Measurements from ENCODE around the gene CNIH3. TPM values are rescaled to one million over a fixed set of nuclear protein-coding genes. Genes with fewer than 3 reads are reported as not detected.

The CNIH3 gene
- total RNA-seq, 1 experiment from 2014 or later: 1.8 TPM

DNA sequence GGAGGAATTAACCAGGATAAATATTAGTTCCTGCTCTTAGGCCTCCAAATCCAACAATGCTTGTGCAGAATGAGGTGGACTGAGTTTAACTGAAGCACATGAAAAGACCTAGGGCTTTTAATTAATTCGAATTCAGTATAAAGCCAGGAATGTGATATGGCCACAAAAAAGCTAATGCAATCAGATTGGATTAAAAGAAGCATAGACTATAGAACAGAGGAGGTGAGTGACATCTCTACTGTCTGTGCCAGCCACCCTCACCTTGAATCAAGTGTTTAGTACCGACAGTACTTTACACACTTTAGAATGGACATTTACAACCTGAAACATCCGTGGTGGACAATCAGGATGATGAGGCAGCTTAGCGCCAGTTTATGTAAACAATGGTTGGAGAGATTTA lies 62.1 kb downstream of the CNIH3 start:
- Histone ChIP-seq H3K27me3 (ENCODE audit: insufficient read depth, low read length) (0 out of 2 replicates have a peak, but pooled peaks cover 2% of the 10 kb centered on the region), H3K27ac (ENCODE audit: low read depth, low read length) (no peak overlapping the region), H3K9me3 (ENCODE audit: control insufficient read depth in 1 of 2, insufficient read depth in 1 of 2, low read depth in 1 of 2, low read length in 2 of 2) (no peaks in the 10 kb centered on the region), H3K79me2 (ENCODE audit: insufficient read depth, low read length) (no peaks in the 10 kb centered on the region), H3K36me3 (ENCODE audit: control insufficient read depth in 1 of 2, insufficient read depth in 2 of 2, low read length in 2 of 2) (no peaks in the 10 kb centered on the region), H3K4me3 (replicated peaks in 1 of 2; ENCODE audit: low read depth in 1 of 2, low read length in 2 of 2) (no peak overlapping the region), H4K20me1 (ENCODE audit: insufficient read depth) (no peaks in the 10 kb centered on the region), H3K9me2 (ENCODE audit: insufficient read depth) (no peaks in the 10 kb centered on the region), H2AFZ (ENCODE audit: low read depth, low read length, poor library complexity, severe bottlenecking) (no peak overlapping the region), H3K4me2 (ENCODE audit: low read length) (no peak overlapping the region), H3K4me1 (ENCODE audit: control insufficient read depth in 1 of 2, insufficient read depth in 2 of 2, low read length in 2 of 2) (no peaks in the 10 kb centered on the region), H3K9ac (ENCODE audit: low read length) (no peak overlapping the region)
- DNase-seq (ENCODE audit: low read depth, low spot score) (no peak), ATAC-seq (no peak)
- ChIA-PET POLR2A (no interaction called here), CTCF (no interaction called here), RAD21 (ENCODE audit: low non-redundant PET in 1 of 2, low total read pairs in 2 of 2, uncharacterized antibody in 2 of 2, unreplicated experiment in 2 of 2) (no interaction called here)
- no TSS peak for BruUV-seq (replicated peaks)
- intact Hi-C loops (cut with micrococcal nuclease): no loop called here
- TF ChIP-seq, protein P1, sequence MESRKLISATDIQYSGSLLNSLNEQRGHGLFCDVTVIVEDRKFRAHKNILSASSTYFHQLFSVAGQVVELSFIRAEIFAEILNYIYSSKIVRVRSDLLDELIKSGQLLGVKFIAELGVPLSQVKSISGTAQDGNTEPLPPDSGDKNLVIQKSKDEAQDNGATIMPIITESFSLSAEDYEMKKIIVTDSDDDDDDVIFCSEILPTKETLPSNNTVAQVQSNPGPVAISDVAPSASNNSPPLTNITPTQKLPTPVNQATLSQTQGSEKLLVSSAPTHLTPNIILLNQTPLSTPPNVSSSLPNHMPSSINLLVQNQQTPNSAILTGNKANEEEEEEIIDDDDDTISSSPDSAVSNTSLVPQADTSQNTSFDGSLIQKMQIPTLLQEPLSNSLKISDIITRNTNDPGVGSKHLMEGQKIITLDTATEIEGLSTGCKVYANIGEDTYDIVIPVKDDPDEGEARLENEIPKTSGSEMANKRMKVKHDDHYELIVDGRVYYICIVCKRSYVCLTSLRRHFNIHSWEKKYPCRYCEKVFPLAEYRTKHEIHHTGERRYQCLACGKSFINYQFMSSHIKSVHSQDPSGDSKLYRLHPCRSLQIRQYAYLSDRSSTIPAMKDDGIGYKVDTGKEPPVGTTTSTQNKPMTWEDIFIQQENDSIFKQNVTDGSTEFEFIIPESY (IDR thresholded peaks at IDR 0.05; ENCODE audit: extremely low read depth, insufficient replicate concordance, low read length): no peak

DNA sequence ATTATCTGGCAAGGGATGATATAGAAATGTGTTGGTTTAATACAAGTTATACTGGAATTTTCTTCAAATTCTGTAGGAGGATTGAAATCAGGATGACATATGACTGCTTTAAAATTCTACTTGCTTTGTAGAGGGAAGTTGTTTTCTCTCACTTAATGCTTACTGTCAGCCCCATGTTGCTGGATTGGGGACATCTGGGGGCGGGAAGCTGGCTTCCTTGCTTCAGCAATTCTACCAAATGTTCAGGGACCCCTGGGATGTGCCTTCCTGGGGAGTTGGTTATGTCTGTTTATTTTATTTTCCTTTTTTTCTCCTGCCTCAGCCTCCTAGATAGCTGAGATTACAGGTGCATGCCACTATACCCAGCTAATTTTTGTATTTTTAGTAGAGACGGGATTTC lies 63.5 kb downstream of the CNIH3 start:
- CTCF ChIA-PET: no interaction called here
- Histone ChIP-seq H4K20me1 (ENCODE audit: insufficient read depth) (no peaks in the 10 kb centered on the region), H3K27ac (ENCODE audit: low read depth, low read length) (no peak overlapping the region), H3K27me3 (ENCODE audit: insufficient read depth, low read length) (0 out of 2 replicates have a peak, but pooled peaks cover 2% of the 10 kb centered on the region), H3K9me2 (ENCODE audit: insufficient read depth) (no peaks in the 10 kb centered on the region), H3K36me3 (ENCODE audit: control insufficient read depth in 1 of 2, insufficient read depth in 2 of 2, low read length in 2 of 2) (no peaks in the 10 kb centered on the region), H3K9ac (ENCODE audit: low read length) (no peak overlapping the region), H2AFZ (ENCODE audit: low read depth, low read length, poor library complexity, severe bottlenecking) (no peak overlapping the region), H3K79me2 (ENCODE audit: insufficient read depth, low read length) (no peaks in the 10 kb centered on the region), H3K4me2 (ENCODE audit: low read length) (no peak overlapping the region), H3K4me3 (replicated peaks in 1 of 2; ENCODE audit: low read depth in 1 of 2, low read length in 2 of 2) (no peak overlapping the region), H3K4me1 (ENCODE audit: control insufficient read depth in 1 of 2, insufficient read depth in 2 of 2, low read length in 2 of 2) (no peaks in the 10 kb centered on the region), H3K9me3 (ENCODE audit: control insufficient read depth in 1 of 2, insufficient read depth in 1 of 2, low read depth in 1 of 2, low read length in 2 of 2) (no peaks in the 10 kb centered on the region)
- no TSS peak for BruUV-seq (replicated peaks)
- POLR2A ChIA-PET: no interaction called here
- ATAC-seq (no peak), DNase-seq (ENCODE audit: low read depth, low spot score) (no peak)
- no peak for TF ChIP-seq EZH2 (IDR thresholded peaks at IDR 0.05)
- TF ChIP-seq RAD21 (IDR thresholded peaks at IDR 0.05; ENCODE audit: low read depth): no peak
- TF ChIP-seq ZFX (IDR thresholded peaks at IDR 0.05): no peak
- TF ChIP-seq SIN3A (IDR thresholded peaks at IDR 0.05; ENCODE audit: low read depth): no peak
- TF ChIP-seq, protein P2, sequence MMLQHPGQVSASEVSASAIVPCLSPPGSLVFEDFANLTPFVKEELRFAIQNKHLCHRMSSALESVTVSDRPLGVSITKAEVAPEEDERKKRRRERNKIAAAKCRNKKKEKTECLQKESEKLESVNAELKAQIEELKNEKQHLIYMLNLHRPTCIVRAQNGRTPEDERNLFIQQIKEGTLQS (IDR thresholded peaks at IDR 0.05): no peak
- no peak for TF ChIP-seq EZH2phosphoT487 (IDR thresholded peaks at IDR 0.05; ENCODE audit: borderline replicate concordance)
- TF ChIP-seq TCF7L2 (IDR thresholded peaks at IDR 0.05; ENCODE audit: borderline replicate concordance, extremely low read depth, insufficient read depth, insufficient read length): no peak
- no peak for TF ChIP-seq ELF1 (IDR thresholded peaks at IDR 0.05; ENCODE audit: borderline replicate concordance, low read depth)
- TF ChIP-seq FOSL1 (IDR thresholded peaks at IDR 0.05; ENCODE audit: low read depth): no peak
- no peak for TF ChIP-seq SRF (IDR thresholded peaks at IDR 0.05; ENCODE audit: low read depth)
- TF ChIP-seq POLR2AphosphoS5 (IDR thresholded peaks at IDR 0.05; ENCODE audit: low read depth, low read length): no peak
- TF ChIP-seq CBX3 (IDR thresholded peaks at IDR 0.05; ENCODE audit: low read depth): no peak
- TF ChIP-seq POLR2A (IDR thresholded peaks at IDR 0.05; ENCODE audit: borderline replicate concordance, extremely low read depth, insufficient read depth, insufficient read length): no peak
- intact Hi-C loops (cut with micrococcal nuclease): no loop called here
- RAD21 ChIA-PET (ENCODE audit: low non-redundant PET in 1 of 2, low total read pairs in 2 of 2, uncharacterized antibody in 2 of 2, unreplicated experiment in 2 of 2): no interaction called here

Data from HCT116 (cell line).